ENCODE data around the gene PPFIA2.

DNA sequence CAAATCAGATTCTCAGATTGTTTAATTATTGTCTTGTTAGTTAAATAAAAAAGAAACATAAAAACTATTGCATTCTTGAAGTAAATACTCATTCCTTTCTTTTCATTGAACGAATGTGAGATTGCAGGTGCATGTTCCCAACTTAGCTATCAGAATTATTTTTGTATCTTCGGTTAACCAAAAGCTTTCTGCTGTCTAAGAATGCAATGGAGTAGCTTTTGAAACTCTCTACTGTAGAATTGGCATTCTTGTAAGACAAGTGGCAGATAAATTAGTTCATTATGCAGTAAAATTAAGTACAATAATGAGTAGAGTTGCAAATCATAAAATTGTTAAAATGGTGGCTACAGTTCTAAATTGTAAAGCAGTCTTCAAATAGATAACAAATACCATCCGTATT is 383.2 kb downstream of the PPFIA2 start:
- TF ChIP-seq, protein P1, sequence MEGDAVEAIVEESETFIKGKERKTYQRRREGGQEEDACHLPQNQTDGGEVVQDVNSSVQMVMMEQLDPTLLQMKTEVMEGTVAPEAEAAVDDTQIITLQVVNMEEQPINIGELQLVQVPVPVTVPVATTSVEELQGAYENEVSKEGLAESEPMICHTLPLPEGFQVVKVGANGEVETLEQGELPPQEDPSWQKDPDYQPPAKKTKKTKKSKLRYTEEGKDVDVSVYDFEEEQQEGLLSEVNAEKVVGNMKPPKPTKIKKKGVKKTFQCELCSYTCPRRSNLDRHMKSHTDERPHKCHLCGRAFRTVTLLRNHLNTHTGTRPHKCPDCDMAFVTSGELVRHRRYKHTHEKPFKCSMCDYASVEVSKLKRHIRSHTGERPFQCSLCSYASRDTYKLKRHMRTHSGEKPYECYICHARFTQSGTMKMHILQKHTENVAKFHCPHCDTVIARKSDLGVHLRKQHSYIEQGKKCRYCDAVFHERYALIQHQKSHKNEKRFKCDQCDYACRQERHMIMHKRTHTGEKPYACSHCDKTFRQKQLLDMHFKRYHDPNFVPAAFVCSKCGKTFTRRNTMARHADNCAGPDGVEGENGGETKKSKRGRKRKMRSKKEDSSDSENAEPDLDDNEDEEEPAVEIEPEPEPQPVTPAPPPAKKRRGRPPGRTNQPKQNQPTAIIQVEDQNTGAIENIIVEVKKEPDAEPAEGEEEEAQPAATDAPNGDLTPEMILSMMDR (IDR thresholded peaks at IDR 0.05; ENCODE audit: low read length) = no peak
- TF ChIP-seq EZH2 (IDR thresholded peaks at IDR 0.05; ENCODE audit: borderline replicate concordance, low read length) = no peak
